Psoas muscle (tissue), 8 donors: ENCODE data around the gene CLCN5. TPM values are rescaled to one million over a fixed set of nuclear protein-coding genes. Genes with fewer than 3 reads are reported as not detected.
"Not testable (repeated sequence)": the region's sequence is repeated elsewhere in the genome, so short reads cannot be mapped to it uniquely, and the experiment has no call there.

ENCODE experiments used
- ATAC-seq, 4 donors: fragments of 200-7000 bp; cut with Tn5 transposase; one replicate each; pipeline ENCODE4 v1.9.1; 2020; ENCODE audit warnings: moderate library complexity in 3 of 4, mild to moderate bottlenecking in 2 of 4
- DNase-seq, 2 donors: peaks; one replicate each; pipeline ENCODE4 v3.0.0-alpha.2; 2020
- H3K27ac ChIP-seq: fragments of 200-600 bp; one replicate; pipeline ENCODE4 v1.8.0; 2022
- H3K27me3 ChIP-seq, 3 donors: fragments of 200-600 bp in 1 of 3; one replicate each; pipeline versions ENCODE4 v1.6.1 to v1.8.0; 2013 to 2022; ENCODE audit warnings: low read length in 2 of 3, mild to moderate bottlenecking in 2 of 3, moderate library complexity in 1 of 3; ENCODE audit not compliant: insufficient read depth in 3 of 3
- H3K36me3 ChIP-seq, 2 donors: fragments of 200-600 bp in 1 of 2; one replicate each; pipeline versions ENCODE4 v1.6.1 to v1.8.0; 2013 to 2022; ENCODE audit warnings: low read depth in 1 of 2, mild to moderate bottlenecking in 1 of 2, moderate library complexity in 1 of 2; ENCODE audit not compliant: insufficient read depth in 1 of 2
- H3K4me1 ChIP-seq: fragments of 200-600 bp; one replicate; pipeline ENCODE4 v1.8.0; 2022
- H3K4me3 ChIP-seq: fragments of 200-600 bp; one replicate; pipeline ENCODE4 v1.8.0; 2022; ENCODE audit warnings: mild to moderate bottlenecking
- H3K9me3 ChIP-seq: fragments of 200-600 bp; one replicate; pipeline ENCODE4 v1.8.0; 2022
- CTCF ChIP-seq: fragments of 200-600 bp; IDR thresholded peaks from one replicate; pipeline ENCODE4 v1.8.0; 2022; ENCODE audit warnings: antibody characterized with exemption
- WGBS, 3 donors: extraction: QIAGEN DNeasy Blood & Tissue Kit; methylation state at CpG; one replicate each; pipeline versions ENCODE4 v1.1.6 to v1.1.7; 2013; 5-methylcytosine and 5-hydroxymethylcytosine counted together
- intact Hi-C, 2 donors: fragments of 100-400 bp; cut with DNase I; formaldehyde crosslinking; loops; one replicate each; pipeline versions ENCODE4 v1.11.0 to v1.14.2; 2022
- polyA plus RNA-seq, 3 donors: library from polyadenylated mRNA; stranded (reverse); fragments of 200-250 nt; gene quantifications; one replicate each; pipeline ENCODE4 v1.2.3, GENCODE V29; 2013
- total RNA-seq, 4 donors: library from RNA; stranded (reverse); fragmentation: NEBNext Ultra II Directional in 2 of 4; extraction: Animal tissue kit (Norgen Biotek cat#: 25700) in 2 of 4; gene quantifications; one replicate each; pipeline versions ENCODE4 v1.2.1 to v1.2.4, GENCODE V29; 2021 to 2023
- donor health status: healthy with polysubstance abuse.
- donor health status: DM: no; HTN: no; CAD: no; lungs with moderate emphysema.
- donor health status: Bipolar disorder and iron deficiency.
- donor health status: healthy.
- donor health status: DM: yes; HTN: yes; CAD: no.
- donor health status: DM: no; HTN: no; CAD: no.
- donor health status: DM: no; HTN: no; CAD: no.
- donor health status: DM: yes; HTN: yes; CAD: no.

The CLCN5 gene
- total and polyA plus RNA-seq, 7 donors = 1.9 to 11.3 (median 6.5) TPM

DNA sequence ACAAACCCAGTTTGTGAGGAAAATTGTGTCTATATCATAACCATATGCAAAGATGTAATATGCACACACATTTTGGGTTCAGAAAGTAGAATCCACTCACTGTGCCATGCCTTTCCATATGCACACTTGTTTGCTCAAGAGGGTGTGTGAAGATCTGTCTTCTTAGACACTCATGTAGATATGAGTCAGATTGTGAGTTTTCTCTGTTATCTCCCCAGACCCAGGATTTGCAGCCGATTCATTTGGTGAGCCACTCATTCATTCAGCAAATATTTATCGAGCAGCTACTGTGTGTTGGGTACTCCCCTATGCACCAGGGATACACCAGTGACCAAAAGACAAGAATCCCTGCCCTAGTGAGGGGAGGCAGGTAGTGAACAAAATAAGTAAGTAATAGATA is 81.5 kb downstream of the CLCN5 start:
- no peak for ATAC-seq
- 68 to 80% (median 79%) methylated on average over 2 of the region's 2 CpGs for WGBS, 3 donors

DNA sequence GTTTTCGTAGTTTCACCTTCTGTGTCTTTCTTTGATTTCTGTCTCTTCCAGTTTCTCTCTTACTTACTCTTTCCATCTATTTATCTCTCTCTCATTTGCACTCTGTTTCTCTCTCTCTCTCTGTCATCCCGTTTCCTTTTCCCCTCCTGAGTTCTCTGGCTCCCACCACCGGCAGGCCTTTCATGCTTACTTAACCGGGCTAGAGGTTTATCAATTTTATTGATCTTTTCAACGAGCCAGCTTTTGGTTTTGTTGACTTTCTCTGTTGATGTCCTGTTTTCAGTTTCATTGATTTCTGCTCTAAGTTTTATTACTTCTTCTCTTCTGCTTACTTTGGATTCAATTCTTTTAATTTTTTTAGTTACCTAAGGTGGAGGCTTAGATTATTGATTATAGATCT is 103.2 kb downstream of the CLCN5 start:
- DNase-seq, H3K4me3 ChIP-seq, intact Hi-C loops, H3K4me1 ChIP-seq, H3K27me3 ChIP-seq, H3K36me3 ChIP-seq, ATAC-seq, H3K9me3 ChIP-seq, H3K27ac ChIP-seq: not testable (repeated sequence)
- 51 to 63% (median 56%) methylated on average over 5 of the region's 5 CpGs for WGBS, 3 donors

More for the DNA sequence above, 81.5 kb downstream of the CLCN5 start:
- intact Hi-C loops = no loop called here
- no peaks in the 10 kb centered on the region for H3K9me3 ChIP-seq
- no peaks in the 10 kb centered on the region for H3K4me1 ChIP-seq
- DNase-seq = no peak
- H3K27me3 ChIP-seq = peaks cover 0 to 33% (median 0%) of the 10 kb centered on the region in 3 donors
- no peaks in the 10 kb centered on the region for H3K36me3 ChIP-seq
- no peak overlapping the region for H3K27ac ChIP-seq
- H3K4me3 ChIP-seq = no peak overlapping the region
- no peak for TF ChIP-seq CTCF

- TF ChIP-seq CTCF = no peak
- no peak overlapping the region for H3K27ac ChIP-seq
- peaks cover 0 to 5% (median 0%) of the 10 kb centered on the region in 3 donors for H3K27me3 ChIP-seq
- DNase-seq (no peak), ATAC-seq (no peak)
- H3K4me3 ChIP-seq = no peak overlapping the region
- no peaks in the 10 kb centered on the region for H3K36me3 ChIP-seq
- H3K9me3 ChIP-seq = no peaks in the 10 kb centered on the region
- no peaks in the 10 kb centered on the region for H3K4me1 ChIP-seq
- intact Hi-C loops = no loop called here
Observed at GRCh38 chrX:50035126-50035525, 112.7 kb downstream of the CLCN5 start.

DNA sequence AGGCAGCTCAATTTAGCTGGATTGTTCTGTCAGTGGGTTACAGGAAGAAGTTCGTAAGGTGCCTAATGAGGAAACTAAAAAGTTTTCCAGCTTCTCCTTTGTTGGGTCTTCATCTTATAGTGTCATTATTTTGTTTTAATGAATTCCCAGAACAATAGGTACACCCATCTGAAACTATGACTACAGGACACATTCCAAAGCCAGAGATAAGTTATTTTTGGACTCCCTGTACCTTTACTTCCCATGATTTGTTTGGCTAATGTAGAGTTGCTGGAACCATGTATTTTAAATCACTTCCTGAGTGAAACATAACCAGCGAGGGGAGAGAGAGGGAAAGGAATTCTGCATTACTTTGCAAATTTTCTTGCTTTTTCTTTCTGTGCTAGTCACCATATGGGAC is 114.0 kb downstream of the CLCN5 start:
- no peak for TF ChIP-seq CTCF
- ATAC-seq (no peak), DNase-seq (no peak)
- Histone ChIP-seq H3K27ac (no peak overlapping the region), H3K4me3 (peak overlapping the region; percentile 12), H3K4me1 (no peaks in the 10 kb centered on the region), H3K36me3 (no peaks in the 10 kb centered on the region), H3K27me3 (peaks cover 0 to 5% (median 0%) of the 10 kb centered on the region in 3 donors), H3K9me3 (no peaks in the 10 kb centered on the region)
- intact Hi-C loops = no loop called here
- WGBS, 3 donors = 33 to 57% (median 42%) methylated on average over 2 of the region's 2 CpGs

DNA sequence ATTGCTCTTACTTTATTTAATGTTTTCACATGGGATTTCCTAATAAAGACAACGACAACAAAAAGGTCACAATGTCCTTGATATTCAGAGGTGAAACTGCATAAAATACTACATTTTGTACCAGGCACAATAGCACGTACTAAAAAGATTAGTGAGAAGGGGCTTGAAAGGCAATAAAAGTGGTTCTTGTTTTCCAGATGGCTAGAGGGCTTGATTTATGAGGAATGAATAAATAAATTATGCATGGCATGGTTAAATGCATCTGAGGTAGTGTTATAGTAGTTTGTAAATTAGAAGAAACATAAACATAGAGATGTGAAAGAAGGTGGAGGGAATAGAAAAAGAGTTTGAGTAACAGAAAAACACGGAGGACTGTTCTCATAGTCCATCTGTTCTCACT is 123.4 kb downstream of the CLCN5 start:
- intact Hi-C loops = no loop called here
- no peak for ATAC-seq
- H3K4me1 ChIP-seq = no peaks in the 10 kb centered on the region
- DNase-seq = no peak
- H3K27me3 ChIP-seq = no peaks in the 10 kb centered on the region
- H3K4me3 ChIP-seq = no peak overlapping the region
- no peak overlapping the region for H3K27ac ChIP-seq
- WGBS, 3 donors = 53 to 64% (median 62%) methylated on average over 3 of the region's 3 CpGs
- no peaks in the 10 kb centered on the region for H3K9me3 ChIP-seq
- H3K36me3 ChIP-seq = no peaks in the 10 kb centered on the region
- TF ChIP-seq CTCF = no peak
